Activated T-cell treated with anti-CD3 and anti-CD28 coated beads for 48 hours (primary cell): ENCODE measurements around the gene ACADSB.

Source experiments
- DNase-seq: peaks from one replicate; pipeline ENCODE4 v3.0.0-alpha.2; 2020; ENCODE audit warnings: low read depth

The ACADSB gene

GRCh38 chr10:123008355-123009104 is at the start of gene ACADSB, which contains the start of gene IKZF5:
Gene ACADSB, plus strand, starts transcription at chr10:123009006. Its CDS starts 24 bp downstream, at chr10:123009030.
Gene IKZF5, minus strand, starts transcription at chr10:123008795. Its CDS starts 10,170 bp downstream, at chr10:122998625.
- DNase-seq, result peak; percentile 87

DNA sequence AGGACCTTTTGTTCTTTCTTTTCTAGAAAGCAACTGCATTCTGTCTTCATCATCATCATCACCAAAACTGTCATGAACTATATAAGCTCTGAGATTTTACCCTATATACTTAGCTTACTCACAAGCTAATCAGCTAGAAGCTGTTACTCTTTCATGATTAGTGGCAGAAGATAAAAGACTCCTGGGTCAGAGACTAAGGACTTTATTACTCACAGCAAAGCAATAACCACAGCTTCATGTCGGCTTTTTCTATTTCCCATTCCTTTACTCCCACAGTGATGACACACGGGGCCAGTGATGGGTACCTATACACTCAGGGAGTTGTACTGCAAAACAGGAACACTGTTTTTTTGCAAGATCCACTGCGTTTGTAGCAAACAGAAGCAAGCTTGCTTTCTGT is 46.4 kb upstream of the ACADSB start:
- no peak for DNase-seq

DNA sequence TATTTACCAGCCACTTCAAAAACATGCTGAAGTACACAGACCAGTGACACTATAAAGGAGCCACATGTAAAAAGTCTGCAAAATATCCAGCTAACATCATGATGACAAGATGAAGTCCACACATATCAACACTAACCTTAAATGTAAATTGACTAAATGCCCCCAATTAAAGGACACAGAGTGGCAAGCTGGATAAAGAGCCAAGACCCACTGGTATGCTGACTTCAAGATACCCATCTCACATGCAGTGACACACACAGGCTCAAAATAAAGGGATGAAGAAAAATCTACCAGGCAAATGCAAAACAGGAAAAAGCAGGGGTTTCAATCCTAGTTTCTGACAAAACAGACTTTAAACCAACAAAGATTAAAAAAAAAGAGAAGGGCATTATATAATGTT is 41.9 kb upstream of the ACADSB start:
- no peak for DNase-seq

GRCh38 chr10:122968698-122969097 is 40.1 kb upstream of the ACADSB start:
- no peak for DNase-seq

GRCh38 chr10:122974023-122974422 is 34.8 kb upstream of the ACADSB start:
- DNase-seq, result no peak

DNA sequence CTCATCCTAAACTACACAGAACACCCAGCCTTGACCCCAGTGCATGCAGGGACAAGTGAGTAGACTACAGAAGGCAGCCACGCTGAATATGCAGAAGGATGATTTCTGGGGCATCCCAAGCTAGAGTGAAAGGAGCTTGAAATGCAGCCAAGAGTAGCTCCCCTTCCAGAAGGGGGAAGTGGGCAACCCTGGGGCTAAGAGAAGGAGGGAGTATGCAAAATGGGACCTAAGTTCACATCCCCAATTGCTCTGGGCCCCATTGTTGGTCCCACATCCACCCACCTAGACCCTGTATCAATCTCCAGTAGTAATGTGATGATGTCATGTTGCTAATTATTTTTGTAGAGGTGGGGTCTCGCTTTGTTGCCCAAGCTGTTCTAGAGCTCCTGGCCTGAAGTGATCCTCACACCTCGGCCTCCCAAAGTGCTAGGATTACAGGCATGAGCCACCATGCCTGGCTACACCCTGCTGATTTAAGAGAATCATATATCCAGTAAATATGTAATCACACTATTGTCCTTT is 34.2 kb upstream of the ACADSB start:
- DNase-seq, result no peak

- DNase-seq, result peak; percentile 86
Observed at GRCh38 chr10:122980209-122981065, 28.4 kb upstream of the ACADSB start, which contains the start of gene PSTK. Gene PSTK, plus strand, starts transcription at chr10:122980401. Its CDS starts 79 bp downstream, at chr10:122980480.

GRCh38 chr10:122981066-122981464 is 27.7 kb upstream of the ACADSB start:
- no peak for DNase-seq

DNA sequence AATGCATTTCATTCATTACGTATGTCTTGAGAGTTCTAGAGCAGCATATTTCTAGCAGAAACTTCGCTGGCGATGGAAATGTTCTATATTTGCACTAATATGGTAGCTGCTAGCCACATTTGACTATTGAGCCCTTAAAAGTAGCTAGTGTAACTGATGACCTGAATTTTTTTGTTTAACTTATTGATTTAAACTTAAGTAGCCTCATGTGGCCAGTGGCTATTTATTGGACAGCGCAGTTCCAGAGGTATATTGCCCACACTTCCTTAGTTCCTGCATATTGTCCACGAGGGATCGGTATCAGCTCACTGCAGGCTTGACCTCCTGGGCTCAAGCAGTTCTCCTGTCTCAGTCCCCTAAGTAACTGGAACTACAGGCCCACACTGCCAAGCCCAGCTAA is 24.9 kb upstream of the ACADSB start:
- DNase-seq, result no peak

DNA sequence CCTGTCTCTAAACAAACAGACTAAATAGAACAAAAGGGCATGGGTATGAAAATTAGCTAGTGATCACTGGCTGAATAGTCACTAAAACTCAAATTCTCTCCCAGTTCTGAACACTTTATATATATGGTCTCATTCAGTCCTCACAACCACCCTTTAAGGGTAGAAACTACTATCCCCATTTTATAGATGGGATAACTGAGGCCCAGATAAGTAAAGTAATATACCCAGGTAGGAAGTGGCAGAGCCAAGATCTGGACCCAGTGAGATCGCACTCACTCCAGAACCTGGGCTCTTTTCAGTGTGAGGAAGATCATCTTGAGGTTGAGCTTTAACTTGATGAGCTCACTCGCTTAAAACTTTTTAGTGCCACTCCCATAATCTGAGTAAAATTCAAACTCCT is 24.1 kb upstream of the ACADSB start:
- DNase-seq, result no peak

GRCh38 chr10:122986335-122986734 is 22.5 kb upstream of the ACADSB start:
- no peak for DNase-seq

DNA sequence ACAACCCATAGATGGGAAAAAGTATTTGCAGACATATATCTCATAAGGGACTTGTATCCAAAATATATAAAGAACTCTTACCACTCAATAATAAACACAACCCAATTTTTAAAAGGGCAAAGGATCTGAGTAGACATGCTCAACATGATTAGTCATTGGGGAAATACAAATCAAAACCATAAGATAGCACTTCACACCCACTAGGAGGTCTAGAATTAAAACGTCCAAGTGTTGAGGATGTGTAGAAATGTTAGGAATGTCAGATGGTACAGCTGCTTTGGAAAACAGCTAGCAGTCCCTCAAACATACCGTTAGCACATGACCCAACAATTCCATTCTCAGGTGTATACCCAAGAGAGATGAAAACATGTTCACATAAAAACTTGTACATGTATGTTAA is 20.3 kb upstream of the ACADSB start:
- DNase-seq, result no peak

DNA sequence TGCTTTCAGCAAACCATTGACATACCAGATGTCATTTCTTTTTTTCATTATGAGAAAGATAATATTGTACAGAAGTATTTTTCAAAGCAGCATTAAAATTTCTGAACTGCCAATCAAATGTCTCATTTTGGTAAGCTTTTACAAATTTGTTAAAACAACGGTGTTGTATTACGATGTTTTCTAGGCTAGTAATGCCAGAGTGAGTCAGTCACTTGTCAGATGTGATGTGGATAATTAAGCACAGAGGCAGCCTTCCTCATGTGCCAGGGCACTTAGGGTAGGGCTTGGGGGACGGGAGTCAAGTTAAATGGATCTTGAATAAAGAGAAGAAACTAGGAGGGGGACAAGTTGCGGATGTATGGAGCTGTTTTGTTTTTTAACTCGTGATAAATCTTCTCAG is 18.5 kb upstream of the ACADSB start:
- DNase-seq, result no peak

GRCh38 chr10:122992031-122992585 is 16.7 kb upstream of the ACADSB start:
- DNase-seq, result no peak

DNA sequence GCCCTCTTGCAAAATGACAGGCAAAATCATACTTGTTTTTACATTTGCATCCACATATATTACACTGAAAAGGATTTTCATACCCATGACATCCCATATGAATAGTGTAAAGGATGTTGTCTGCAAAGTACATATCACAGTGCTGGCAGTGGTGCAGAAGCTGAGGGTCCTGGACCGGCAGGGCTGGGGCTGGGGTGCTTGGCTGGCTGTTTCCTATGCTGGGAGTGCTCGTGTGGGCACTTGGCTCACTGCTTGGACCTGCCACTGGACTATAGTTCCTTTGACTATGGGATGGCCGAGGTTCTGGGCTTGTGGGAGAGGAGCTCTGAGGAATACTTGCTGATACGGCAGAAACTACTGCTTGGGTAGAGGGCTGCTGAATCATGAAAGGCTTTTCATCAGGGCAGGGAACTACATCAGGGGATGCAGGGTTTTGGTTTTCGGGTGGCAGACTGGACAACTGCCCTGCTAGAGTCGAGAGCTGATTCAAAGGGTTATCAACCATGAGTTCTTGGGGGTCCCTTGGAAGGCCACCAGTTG is 14.9 kb upstream of the ACADSB start:
- no peak for DNase-seq

DNA sequence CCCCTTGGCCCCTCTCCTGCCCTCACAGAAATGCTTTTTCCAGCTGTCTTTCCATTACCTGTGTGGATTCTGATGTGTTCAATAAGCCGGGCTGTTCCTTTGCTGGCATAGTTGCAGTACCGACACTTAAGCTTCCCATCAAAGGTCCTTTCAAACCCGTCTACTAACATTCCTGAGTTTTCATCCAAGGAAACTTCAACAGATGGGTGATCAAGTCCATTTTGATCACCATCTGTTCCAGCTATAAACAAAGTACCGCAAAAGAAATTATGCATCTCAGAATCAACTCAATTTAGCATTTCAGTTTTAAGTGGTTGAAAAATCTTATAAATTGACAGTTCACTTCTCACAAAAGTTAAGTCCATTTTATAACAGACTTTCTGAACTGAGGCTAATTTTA is 12.9 kb upstream of the ACADSB start:
- no peak for DNase-seq

DNA sequence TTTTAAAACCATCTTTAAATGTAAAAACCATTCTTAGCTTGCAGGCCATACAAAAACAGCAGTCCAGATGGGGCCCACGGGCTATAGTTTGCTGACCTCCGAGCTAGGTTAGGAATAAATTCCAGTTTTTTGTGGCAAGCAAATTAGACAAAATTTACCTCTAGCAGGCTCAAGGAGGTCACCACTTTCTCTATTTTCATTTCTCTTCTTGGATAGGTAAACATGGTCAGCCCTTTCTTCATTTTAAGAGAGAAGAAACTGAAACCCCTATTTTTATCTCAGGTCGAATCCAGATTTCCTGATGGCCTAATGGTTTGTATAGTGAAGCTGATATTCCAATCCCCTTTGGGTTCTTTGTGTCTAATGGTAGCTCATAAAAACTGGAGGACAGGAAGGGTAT is 10.9 kb upstream of the ACADSB start:
- DNase-seq, result no peak

DNA sequence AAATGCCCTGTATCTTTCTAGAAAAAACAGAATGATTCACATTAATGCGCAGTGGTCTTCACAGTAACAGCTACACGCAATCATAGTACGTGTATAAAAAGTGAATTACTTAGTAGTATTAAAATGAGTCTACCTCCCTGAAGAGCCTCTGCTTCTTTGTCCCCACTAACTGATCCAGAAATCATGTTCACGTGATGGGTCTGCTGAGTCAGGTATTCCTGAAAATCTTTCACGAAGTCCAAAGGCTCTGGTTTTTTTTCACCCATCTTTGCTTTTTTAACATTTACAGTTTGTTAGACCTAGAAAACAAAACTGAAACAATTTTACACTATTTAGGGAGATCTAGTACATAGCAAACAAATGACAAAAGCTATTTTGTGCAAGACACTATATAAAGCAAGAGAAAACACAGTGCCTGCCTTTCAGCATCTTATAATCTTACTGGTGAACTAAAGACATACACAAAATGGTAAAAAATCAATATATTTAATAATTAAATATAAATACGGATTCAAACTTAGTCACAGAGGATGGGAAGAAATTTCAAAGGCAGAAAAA is 10.4 kb upstream of the ACADSB start:
- DNase-seq, result no peak

DNA sequence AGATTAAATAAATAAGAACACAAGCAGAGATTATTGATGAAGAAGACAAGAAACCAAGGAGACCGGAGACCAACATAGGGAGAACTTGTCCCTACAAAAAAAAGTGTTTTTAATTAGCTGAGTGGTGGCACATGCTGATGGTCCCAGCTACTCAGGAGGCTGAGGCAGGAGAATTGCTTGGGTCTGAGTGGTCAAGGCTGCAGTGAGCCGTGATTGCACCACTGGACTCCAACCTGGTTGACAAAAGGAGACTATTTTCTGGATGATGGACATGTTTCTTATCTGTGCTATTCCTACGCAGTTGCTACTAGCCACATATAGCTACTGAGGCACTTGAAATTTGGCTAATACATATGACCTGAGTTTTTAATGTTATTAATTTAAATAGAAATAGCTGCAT is 9.9 kb upstream of the ACADSB start:
- DNase-seq, result no peak

DNA sequence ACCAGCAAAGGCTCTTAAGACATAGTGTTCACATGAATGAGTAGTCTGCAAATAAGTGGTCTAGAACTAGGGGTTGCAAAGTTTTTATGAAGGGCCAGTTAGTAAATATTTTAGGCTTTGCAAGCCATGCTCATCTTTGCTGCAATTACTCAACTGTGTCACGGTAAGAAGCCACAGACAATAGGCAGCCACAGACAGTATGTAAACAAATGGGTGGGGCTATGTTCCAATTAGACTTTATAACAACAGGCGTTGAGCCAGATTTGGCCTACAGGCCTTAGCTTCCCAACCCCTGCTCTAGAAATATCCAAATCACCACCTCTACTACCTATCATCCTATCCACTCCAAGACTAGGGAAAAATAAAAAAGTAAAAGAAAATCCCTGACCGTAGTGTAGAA is 9.5 kb upstream of the ACADSB start:
- no peak for DNase-seq

GRCh38 chr10:123000155-123000554 is 8.7 kb upstream of the ACADSB start:
- DNase-seq, result no peak

- DNase-seq, result no peak
Observed at GRCh38 chr10:123001370-123001769, 7.4 kb upstream of the ACADSB start.
